OCI-LY7 (cell line): ENCODE results near the gene VASH1. TPM values are rescaled to one million over a fixed set of nuclear protein-coding genes. Genes with fewer than 3 reads are reported as not detected.

Experiments used
- BruUV-seq: library from RNA; stranded (reverse); fragments of 400-500 nt; replicated peaks from 2 replicates; lab custom pipeline; 2021; lab: Mats Ljungman, UMichigan
- CTCF ChIA-PET: fragments of 300-600 bp; sonication (Branson Sonifier 250); formaldehyde crosslinking; loops from one replicate; lab custom pipeline; 2022; ENCODE audit warnings: antibody characterized with exemption; ENCODE audit not compliant: unreplicated experiment; lab: Charles Lee
- POLR2A ChIA-PET: fragments of 300-600 bp; sonication (Branson Sonifier 250); formaldehyde crosslinking; loops from one replicate; lab custom pipeline; 2022; ENCODE audit warnings: antibody characterized with exemption; lab: Charles Lee
- DNase-seq: peaks from one replicate; pipeline ENCODE4 v3.0.0-alpha.2; 2015; ENCODE audit warnings: low spot score
- H2AFZ ChIP-seq: fragments of 200-600 bp; sonication (generic), shearing (Covaris generic); 2 replicates; pipeline ENCODE4 v1.6.1; 2014; ENCODE audit warnings: mild to moderate bottlenecking, antibody characterized with exemption, low read length, moderate library complexity
- H3K27ac ChIP-seq: fragments of 200-600 bp; sonication (generic); 2 replicates; pipeline ENCODE4 v1.5.1; 2014; ENCODE audit warnings: mixed run types, low read depth, mild to moderate bottlenecking, moderate library complexity, low read length, inconsistent platforms; ENCODE audit not compliant: poor library complexity, severe bottlenecking
- H3K36me3 ChIP-seq: fragments of 200-600 bp; sonication (generic); 2 replicates; pipeline ENCODE4 v1.6.1; 2014; ENCODE audit warnings: mild to moderate bottlenecking, antibody characterized with exemption, low read length, moderate library complexity, mixed read lengths; ENCODE audit not compliant: insufficient read depth
- H3K4me1 ChIP-seq: fragments of 200-600 bp; sonication (generic); 2 replicates; pipeline ENCODE4 v1.5.1; 2014; ENCODE audit warnings: mild to moderate bottlenecking, low read length; ENCODE audit not compliant: insufficient read depth, poor library complexity, severe bottlenecking
- H3K4me2 ChIP-seq: fragments of 200-600 bp; sonication (generic); 2 replicates; pipeline ENCODE4 v1.6.1; 2014; ENCODE audit warnings: mild to moderate bottlenecking, low read length
- H3K4me3 ChIP-seq: fragments of 200-600 bp; sonication (generic); 2 replicates; pipeline ENCODE4 v1.5.1; 2014; ENCODE audit warnings: mild to moderate bottlenecking, low read depth, low read length; ENCODE audit not compliant: poor library complexity, severe bottlenecking
- H3K79me2 ChIP-seq: fragments of 200-600 bp; sonication (generic); 2 replicates; pipeline ENCODE4 v1.6.1; 2016; ENCODE audit warnings: low read depth, mild to moderate bottlenecking, low read length, moderate library complexity, mixed read lengths; ENCODE audit not compliant: insufficient read depth
- H3K9me2 ChIP-seq: fragments of 200-600 bp; sonication (generic); 2 replicates; pipeline ENCODE4 v1.6.1; 2016; ENCODE audit warnings: mild to moderate bottlenecking, low read length, mixed read lengths; ENCODE audit not compliant: insufficient read depth
- H3K9me3 ChIP-seq: fragments of 200-600 bp; sonication (generic); 2 replicates; pipeline ENCODE4 v1.6.1; 2014; ENCODE audit warnings: mild to moderate bottlenecking, mixed run types, low read length, mixed read lengths
- H4K20me1 ChIP-seq: fragments of 200-600 bp; sonication (generic); 2 replicates; pipeline ENCODE4 v1.6.1; 2014; ENCODE audit warnings: mild to moderate bottlenecking, antibody characterized with exemption, low read length, moderate library complexity, mixed read lengths; ENCODE audit not compliant: insufficient read depth
- EZH2phosphoT487 ChIP-seq: fragments of 200-600 bp; sonication (generic); IDR thresholded peaks from 2 replicates; pipeline ENCODE4 v1.6.1; 2018; ENCODE audit warnings: low read depth, borderline replicate concordance, mild to moderate bottlenecking, mixed run types, antibody characterized with exemption, low read length, moderate library complexity, mixed read lengths
- intact Hi-C: fragments of 100-400 bp; cut with micrococcal nuclease; formaldehyde crosslinking; loops from one replicate; pipeline ENCODE4 v1.10.0; 2022; ENCODE audit not compliant: unreplicated experiment
- total RNA-seq, 2 experiments: library from RNA; depleted of rRNA in 1 of 2; stranded (reverse); fragments of >200 nt in 1 of 2; shearing (Covaris generic) in 1 of 2; gene quantifications; 2 replicates each; pipeline ENCODE4 v1.2.3, GENCODE V29; 2014 to 2022
- TF ChIP-seq, protein P1 (sequence below): fragments of 200-600 bp; sonication (generic); conservative IDR thresholded peaks from 2 replicates; pipeline ENCODE4 v1.5.1; 2014; ENCODE audit warnings: mild to moderate bottlenecking, antibody characterized with exemption, low read length, moderate library complexity, mixed read lengths

VASH1 gene
- total RNA-seq, 2 experiments from 2014 or later: not detected

DNA sequence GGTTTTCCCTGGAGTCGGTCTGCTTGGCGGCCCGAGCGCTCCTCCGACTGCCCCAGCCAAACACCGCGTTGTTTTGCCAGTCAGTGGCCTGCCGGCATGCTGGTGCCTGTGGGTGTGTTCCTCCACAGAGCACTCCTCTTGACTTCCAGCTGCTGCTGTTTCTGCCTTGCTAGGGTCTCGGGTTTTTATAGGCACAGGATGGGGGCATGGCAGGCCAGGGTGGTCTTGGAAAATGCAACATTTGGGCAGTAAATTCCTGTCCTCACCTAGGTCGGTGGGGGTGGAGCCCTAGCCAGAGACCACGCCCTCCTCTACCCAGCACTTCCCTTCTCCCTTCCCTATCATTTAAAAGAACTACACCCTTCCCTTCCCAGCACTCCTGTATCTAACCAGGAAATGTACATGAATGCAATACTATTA, 34.7 kb upstream of the VASH1 start:
- no peak for TF ChIP-seq EZH2phosphoT487
- TF ChIP-seq, protein P1, sequence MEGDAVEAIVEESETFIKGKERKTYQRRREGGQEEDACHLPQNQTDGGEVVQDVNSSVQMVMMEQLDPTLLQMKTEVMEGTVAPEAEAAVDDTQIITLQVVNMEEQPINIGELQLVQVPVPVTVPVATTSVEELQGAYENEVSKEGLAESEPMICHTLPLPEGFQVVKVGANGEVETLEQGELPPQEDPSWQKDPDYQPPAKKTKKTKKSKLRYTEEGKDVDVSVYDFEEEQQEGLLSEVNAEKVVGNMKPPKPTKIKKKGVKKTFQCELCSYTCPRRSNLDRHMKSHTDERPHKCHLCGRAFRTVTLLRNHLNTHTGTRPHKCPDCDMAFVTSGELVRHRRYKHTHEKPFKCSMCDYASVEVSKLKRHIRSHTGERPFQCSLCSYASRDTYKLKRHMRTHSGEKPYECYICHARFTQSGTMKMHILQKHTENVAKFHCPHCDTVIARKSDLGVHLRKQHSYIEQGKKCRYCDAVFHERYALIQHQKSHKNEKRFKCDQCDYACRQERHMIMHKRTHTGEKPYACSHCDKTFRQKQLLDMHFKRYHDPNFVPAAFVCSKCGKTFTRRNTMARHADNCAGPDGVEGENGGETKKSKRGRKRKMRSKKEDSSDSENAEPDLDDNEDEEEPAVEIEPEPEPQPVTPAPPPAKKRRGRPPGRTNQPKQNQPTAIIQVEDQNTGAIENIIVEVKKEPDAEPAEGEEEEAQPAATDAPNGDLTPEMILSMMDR: no peak

DNA sequence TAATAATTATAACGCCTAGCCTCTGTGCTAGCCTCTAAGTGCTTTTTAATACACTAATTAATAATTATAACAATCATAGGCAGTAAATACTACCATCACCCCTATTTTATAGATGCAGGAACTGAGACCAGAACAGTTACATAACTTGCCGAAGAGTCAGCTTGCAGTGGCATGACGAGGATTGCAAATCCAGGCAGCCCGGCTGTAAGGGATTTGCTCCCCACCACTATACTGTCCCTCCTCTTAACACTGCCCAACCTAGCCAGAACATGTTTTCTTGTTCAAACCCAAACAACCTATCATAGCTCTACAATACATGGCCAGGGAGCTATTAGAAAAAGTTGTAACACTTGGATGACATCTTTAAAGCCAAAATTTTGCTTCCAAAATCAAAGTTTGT, 33.9 kb upstream of the VASH1 start:
- intact Hi-C loops: loop anchor here (10.0 kb wide), 1 partner anchor 367 kb away; the partner anchor contains the start of gene CIPC
- H2AFZ ChIP-seq: peak overlapping the region; percentile 70
- TF ChIP-seq, protein P1: no peak
- TF ChIP-seq EZH2phosphoT487: no peak

More for the DNA sequence above, 34.7 kb upstream of the VASH1 start:
- H4K20me1 ChIP-seq: no peaks in the 10 kb centered on the region
- no peak overlapping the region for H3K4me2 ChIP-seq
- no TSS peak for BruUV-seq
- ChIA-PET CTCF (no interaction called here), POLR2A (no interaction called here)
- intact Hi-C loops: loop anchor here (10.0 kb wide), 1 partner anchor 368 kb away; the partner anchor contains the start of gene CIPC
- H3K4me1 ChIP-seq: peaks cover 38% of the 10 kb centered on the region
- no peaks in the 10 kb centered on the region for H3K9me3 ChIP-seq
- no peak overlapping the region for H3K27ac ChIP-seq
- no peaks in the 10 kb centered on the region for H3K79me2 ChIP-seq
- H2AFZ ChIP-seq: no peak overlapping the region
- no peak for DNase-seq
- no peak overlapping the region for H3K4me3 ChIP-seq
- H3K9me2 ChIP-seq: no peaks in the 10 kb centered on the region
- H3K36me3 ChIP-seq: no peaks in the 10 kb centered on the region

GRCh38 chr14:76727901-76728300, 33.4 kb upstream of the VASH1 start:
- H3K4me3 ChIP-seq: peak overlapping the region; percentile 10
- H3K36me3 ChIP-seq: no peaks in the 10 kb centered on the region
- H4K20me1 ChIP-seq: no peaks in the 10 kb centered on the region
- peak; percentile 30 for DNase-seq
- no TSS peak for BruUV-seq
- ChIA-PET CTCF (no interaction called here), POLR2A (interaction anchor here (0.7 to 2.3 kb wide), 4 partner anchors 8 to 570 kb away, joined by 3 to 7 read pairs (median 4); no protein-coding TSS in a partner anchor)
- no peaks in the 10 kb centered on the region for H3K79me2 ChIP-seq
- TF ChIP-seq EZH2phosphoT487: no peak
- TF ChIP-seq, protein P1: no peak
- peaks cover 27% of the 10 kb centered on the region for H3K4me1 ChIP-seq
- peak overlapping the region; percentile 70 for H2AFZ ChIP-seq
- H3K27ac ChIP-seq: peak overlapping the region; percentile 37
- intact Hi-C loops: loop anchor here (10.0 kb wide), 1 partner anchor 367 kb away; the partner anchor contains the start of gene CIPC
- H3K4me2 ChIP-seq: peak overlapping the region; percentile 48
- H3K9me3 ChIP-seq: no peaks in the 10 kb centered on the region
- H3K9me2 ChIP-seq: no peaks in the 10 kb centered on the region

More for the DNA sequence above, 33.9 kb upstream of the VASH1 start:
- no peaks in the 10 kb centered on the region for H4K20me1 ChIP-seq
- no peaks in the 10 kb centered on the region for H3K9me2 ChIP-seq
- no peaks in the 10 kb centered on the region for H3K9me3 ChIP-seq
- peak overlapping the region; percentile 48 for H3K4me2 ChIP-seq
- H3K4me3 ChIP-seq: peak overlapping the region; percentile 10
- H3K79me2 ChIP-seq: no peaks in the 10 kb centered on the region
- H3K27ac ChIP-seq: peak overlapping the region; percentile 37
- H3K36me3 ChIP-seq: no peaks in the 10 kb centered on the region
- no TSS peak for BruUV-seq
- POLR2A ChIA-PET: interaction anchor here (0.7 to 2.3 kb wide), 2 partner anchors 10 to 570 kb away, joined by 3 to 6 read pairs; no protein-coding TSS in a partner anchor
- no peak for DNase-seq
- CTCF ChIA-PET: no interaction called here
- H3K4me1 ChIP-seq: peaks cover 32% of the 10 kb centered on the region
